ENCODE data around the gene AKT2.
"Not testable (repeated sequence)": the region's sequence is repeated elsewhere in the genome, so short reads cannot be mapped to it uniquely, and the experiment has no call there.

Gene AKT2

GRCh38 chr19:40234429-40235237 is 50.5 kb downstream of the AKT2 start:
- DNase-seq (ENCODE audit: low spot score): no peak

- no peak for DNase-seq (ENCODE audit: low spot score)
Measured at GRCh38 chr19:40233811-40234389, 51.2 kb downstream of the AKT2 start.

- no peak for DNase-seq (ENCODE audit: low spot score)
Measured at GRCh38 chr19:40232949-40233810, 52.0 kb downstream of the AKT2 start.

DNA sequence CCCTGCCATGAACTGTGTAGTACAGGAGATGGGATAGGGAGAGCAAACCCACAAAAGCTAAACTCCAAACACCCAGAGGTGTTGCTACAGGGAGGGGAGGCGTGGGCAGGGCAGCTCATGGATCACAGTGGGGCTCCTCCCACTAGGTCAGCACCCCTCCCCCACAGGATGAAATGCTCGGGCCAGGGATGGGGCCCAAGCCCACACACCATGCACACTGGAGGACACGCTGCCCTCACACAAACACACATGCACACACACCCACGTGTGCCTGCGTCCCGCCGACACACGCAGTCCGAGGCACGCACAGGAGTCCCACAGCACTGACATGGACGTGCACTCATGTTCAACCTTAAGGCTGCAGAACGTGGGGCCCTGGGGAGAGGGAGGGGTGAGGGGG is 52.7 kb downstream of the AKT2 start:
- DNase-seq (ENCODE audit: low spot score): no peak

DNA sequence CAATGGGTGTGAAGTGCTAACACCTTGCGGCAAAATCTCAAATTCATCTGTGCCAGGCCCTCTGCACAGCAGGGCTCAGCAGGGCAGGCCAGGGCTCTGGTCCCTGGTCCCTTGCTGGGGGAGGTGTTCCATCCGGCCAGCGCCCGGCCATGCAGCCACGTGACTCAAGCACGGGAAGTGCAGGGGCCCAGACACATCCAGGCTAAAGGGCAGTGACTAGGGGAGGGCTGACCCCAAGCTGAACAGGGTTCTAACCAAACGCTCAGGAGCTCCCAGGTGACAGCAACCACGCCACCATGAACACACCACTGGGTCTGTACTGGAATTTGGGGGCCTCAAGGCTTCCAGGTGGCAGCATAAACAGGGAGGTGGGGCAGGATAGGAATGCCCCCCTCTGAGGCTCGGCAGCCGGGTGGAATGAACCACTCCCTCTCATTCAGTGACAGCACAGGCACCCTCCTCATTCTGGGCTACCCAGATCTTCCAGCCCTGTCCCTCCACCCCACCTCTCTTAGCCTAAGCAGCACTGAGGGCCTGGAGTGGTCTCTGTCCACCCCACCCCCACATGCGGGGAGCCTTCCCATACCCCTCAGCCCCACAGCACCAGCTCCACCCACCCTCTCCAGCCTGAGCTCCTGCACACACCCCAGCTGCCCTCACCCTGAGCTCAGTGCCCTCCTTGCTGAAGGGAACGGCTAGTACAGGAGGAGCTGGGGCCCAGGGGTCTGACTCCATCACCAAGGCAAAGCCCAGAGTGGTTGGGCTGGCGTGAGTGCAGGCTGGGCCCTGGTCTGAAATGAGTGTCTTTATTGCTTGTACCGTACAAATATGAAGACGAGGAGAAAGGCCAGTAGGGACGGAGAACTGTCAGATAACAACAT is 53.4 kb downstream of the AKT2 start:
- DNase-seq (ENCODE audit: low spot score): peak; percentile 60

- DNase-seq (ENCODE audit: low spot score): no peak
Measured at GRCh38 chr19:40231057-40231456, 54.1 kb downstream of the AKT2 start.

DNA sequence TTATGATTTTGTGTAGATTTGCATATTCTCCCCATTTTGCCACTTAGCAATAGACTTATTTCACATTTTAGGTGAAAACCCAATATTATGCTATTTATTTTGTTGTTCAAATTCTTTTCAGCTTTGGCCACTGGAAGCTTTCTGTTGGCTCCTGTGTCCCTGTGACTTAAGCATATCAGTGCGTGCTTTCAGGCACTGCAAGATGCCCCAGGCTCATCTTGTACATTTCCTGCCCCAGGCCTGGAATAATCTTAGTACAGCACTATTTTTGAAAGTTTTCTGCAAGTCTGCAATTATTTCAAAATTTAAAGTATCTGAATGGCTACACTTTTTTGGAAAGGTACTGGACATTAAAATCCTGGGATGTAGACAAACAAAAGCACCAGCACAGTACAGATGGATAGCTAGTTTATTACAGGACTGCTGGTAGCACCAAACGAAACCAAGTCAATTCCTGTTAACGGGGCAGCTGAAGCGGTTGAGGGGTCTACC is 55.2 kb downstream of the AKT2 start:
- DNase-seq (ENCODE audit: low spot score): no peak

DNA sequence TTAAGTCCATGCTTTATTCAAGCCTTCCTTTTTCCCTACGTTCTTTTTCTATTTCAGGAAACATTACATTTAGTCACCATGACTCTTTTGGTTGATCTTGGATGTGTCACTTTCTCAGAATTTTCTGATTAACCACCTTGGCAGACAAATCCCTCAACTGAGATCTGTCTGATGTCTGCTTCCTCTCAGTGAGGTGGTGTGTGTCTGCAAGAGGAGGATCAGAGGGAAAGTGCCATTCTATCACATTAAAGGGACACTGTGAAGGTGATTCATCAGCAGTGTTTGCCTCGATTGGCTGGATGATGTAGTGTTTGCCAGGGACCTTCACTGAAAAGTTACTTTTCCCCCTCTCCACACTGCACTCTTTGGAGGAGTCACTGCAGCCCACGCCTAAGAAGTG is 55.7 kb downstream of the AKT2 start:
- peak; percentile 82 for DNase-seq (ENCODE audit: low spot score)

- no peak for DNase-seq (ENCODE audit: low spot score)
Measured at GRCh38 chr19:40228863-40229262, 56.3 kb downstream of the AKT2 start.

- peak; percentile 36 for DNase-seq (ENCODE audit: low spot score)
Measured at GRCh38 chr19:40228346-40228745, 56.8 kb downstream of the AKT2 start.

- DNase-seq (ENCODE audit: low spot score): no peak
Measured at GRCh38 chr19:40225440-40226305, 59.5 kb downstream of the AKT2 start.

DNA sequence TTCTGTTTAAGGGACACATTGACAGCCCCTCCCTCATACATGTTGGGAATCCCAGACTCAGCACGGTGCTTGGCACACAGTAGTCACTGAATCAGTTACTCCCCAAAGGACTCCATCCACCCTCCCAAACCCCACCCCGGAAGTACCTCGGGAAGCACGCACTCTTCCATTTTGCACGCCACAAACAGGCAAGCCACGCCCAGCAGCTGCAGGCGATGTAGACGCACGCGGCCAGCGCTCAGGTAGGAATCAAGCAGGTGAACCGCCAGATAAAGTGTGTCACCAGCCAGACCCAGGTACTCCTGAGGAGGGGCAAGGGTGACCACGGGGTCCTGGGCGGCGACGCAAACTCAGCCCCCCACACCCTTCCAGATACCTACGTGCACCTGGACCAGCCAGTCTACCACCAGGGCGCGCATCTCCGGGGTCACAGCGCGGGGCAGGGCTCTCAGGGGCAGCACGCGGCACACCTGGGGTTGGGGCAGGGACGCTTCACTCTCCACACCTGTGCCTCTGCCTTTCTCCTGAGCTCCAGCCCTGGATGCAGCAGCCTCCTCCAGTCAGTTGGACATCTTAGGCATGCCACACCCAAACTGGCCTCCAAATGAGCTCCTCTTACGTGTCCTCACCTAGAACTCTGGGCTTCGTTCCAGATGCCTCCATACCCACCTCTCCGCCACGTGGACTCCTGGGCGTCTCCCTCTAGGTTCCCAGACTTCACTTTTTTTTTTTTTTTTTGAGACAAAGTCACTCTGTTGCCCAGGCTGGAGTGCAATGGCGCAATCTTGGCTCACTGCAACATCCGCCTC is 60.6 kb downstream of the AKT2 start:
- DNase-seq (ENCODE audit: low spot score): no peak

DNA sequence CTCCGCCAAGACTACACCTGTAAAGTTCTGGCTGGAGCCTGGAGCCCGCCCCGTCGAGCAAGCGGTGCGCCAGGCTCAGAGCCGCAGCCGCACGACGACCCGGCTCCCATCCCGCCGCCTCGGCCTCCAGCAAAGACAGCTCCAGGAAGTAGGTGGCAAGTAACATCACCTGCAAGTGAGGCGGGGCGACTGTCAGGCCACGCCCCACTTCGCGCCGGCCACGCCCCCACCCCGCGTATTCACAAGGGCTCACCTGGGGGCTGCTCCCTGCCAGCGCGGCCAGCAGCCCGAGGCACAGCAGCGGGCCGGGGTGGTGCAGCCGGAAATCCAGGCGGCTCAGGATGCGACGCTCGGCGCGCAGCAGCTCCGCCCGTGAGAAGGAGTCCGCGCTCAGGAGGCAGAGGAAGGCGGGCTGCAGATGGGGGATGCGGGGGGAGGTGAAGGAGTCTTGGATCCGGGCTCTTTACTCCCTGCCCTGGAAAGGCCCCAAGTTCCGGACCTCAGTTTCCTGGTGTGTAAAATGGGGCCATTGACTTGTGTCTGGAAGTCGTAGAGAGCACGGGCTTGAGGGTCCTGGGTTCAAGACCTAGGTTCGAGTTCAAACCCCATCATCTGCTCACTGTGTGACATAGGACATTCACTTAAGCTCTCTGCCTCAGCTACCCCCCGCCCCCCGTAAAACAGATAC is 61.9 kb downstream of the AKT2 start:
- DNase-seq (ENCODE audit: low spot score): no peak

GRCh38 chr19:40221858-40222619 is 63.1 kb downstream of the AKT2 start:
- peak; percentile 95 for DNase-seq (ENCODE audit: low spot score)

GRCh38 chr19:40220674-40221073 is 64.5 kb downstream of the AKT2 start:
- no peak for DNase-seq (ENCODE audit: low spot score)

GRCh38 chr19:40219721-40220276 is 65.3 kb downstream of the AKT2 start:
- DNase-seq (ENCODE audit: low spot score): peak; percentile 81

DNA sequence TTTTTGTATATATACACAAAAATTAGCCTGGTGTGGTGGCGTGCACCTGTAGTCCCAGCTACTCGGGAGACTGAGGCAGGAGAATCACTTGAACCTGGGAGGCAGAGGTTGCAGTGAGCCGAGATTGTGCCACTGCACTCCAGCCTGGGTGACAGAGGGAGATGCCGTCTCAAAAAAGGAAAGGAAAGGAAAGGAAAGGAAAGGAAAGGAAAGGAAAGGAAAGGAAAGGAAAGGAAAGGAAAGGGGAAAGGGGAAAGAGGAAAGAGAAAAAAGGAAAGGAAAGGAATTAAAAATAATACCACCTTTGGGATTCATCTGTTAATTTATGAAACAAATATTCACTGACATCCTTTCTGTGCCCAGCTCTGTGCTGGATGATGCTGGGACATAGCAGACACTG is 66.1 kb downstream of the AKT2 start:
- not testable (repeated sequence) for DNase-seq (ENCODE audit: low spot score)
